Activated T-cell treated with anti-CD3 and anti-CD28 coated beads, Interleukin-2, amount 50 U/mL, for 1 hour (primary cell): ENCODE results near the gene ELMO3.

ENCODE experiments used
- DNase-seq: peaks from one replicate; pipeline ENCODE4 v3.0.0-alpha.2; 2020

Gene ELMO3

GRCh38 chr16:67244387-67245185 is 45.7 kb downstream of the ELMO3 start:
- peak; percentile 74 for DNase-seq

DNA sequence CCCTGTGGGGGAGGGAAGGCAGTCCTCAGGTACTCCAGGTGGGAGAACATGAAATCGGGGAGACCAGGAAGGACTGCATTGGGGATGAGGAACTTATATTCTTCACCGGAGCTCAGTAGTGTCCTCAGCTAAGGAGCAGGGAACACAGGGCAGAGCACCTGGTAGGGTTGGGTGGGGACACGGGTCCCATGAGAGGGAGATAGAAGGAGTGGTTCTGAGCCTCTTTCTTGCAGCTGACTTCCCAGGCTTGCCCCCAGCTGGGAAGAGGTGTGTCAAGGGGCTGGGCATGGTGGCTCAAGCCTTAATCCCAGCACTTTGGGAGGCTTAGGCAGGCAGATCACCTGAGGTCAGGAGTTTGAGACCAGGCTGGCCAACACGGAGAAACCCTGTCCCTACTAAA is 46.3 kb downstream of the ELMO3 start:
- no peak for DNase-seq

DNA sequence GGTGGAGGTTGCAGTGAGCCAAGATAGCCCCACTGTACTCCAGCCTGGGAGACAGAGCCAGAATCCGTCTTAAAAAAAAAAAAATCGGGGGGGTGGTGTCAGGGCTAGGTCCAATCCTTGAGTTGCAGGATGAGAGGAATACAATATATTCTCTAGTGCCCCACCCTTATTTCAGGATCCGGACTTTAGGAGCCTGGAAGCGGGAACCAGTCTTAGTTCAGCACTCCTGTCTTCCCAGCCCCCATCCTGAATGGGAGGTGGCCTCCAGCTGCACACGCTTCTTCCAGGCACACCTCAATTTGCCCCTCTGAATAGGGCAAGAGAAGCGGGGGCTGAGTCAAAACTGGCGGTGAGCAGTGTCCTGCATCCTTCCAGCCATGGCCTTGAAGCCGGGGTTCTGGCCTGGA is 46.7 kb downstream of the ELMO3 start:
- no peak for DNase-seq

DNA sequence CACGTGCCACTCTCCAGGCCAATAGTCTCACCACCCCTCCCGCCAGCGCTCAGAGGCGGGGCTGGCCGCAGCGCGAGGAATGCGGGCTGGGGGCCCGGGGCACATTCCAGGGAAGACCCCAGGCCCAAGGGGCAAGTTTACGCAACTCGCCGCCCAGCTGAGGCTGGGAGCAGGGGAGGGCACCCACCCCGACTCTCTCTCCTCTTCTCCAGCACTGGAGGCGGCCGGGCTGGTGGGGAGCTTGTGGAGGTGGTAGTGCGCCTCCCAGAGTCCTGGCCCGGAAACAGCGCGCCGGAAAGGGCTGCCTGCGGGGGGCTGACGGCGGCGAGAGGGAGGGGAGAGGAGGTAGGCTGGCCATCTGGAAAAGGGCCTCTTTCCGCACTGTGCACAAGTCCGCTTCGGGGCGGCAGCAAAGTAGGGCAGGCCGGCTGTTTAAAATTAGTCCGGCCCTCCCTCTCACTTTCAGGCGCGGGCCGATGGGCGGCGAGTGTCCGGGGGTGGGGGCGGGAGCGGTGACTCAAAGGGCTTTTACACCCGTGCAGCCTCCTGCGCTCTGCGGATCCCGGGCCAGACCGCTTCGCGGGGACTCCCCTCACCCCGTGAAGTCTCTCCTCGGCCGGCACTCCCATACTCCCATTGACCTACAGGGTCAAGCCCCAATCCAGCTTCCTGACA is 47.3 kb downstream of the ELMO3 start:
- no peak for DNase-seq

GRCh38 chr16:67246756-67247191 is 47.8 kb downstream of the ELMO3 start:
- DNase-seq, result peak; percentile 63

DNA sequence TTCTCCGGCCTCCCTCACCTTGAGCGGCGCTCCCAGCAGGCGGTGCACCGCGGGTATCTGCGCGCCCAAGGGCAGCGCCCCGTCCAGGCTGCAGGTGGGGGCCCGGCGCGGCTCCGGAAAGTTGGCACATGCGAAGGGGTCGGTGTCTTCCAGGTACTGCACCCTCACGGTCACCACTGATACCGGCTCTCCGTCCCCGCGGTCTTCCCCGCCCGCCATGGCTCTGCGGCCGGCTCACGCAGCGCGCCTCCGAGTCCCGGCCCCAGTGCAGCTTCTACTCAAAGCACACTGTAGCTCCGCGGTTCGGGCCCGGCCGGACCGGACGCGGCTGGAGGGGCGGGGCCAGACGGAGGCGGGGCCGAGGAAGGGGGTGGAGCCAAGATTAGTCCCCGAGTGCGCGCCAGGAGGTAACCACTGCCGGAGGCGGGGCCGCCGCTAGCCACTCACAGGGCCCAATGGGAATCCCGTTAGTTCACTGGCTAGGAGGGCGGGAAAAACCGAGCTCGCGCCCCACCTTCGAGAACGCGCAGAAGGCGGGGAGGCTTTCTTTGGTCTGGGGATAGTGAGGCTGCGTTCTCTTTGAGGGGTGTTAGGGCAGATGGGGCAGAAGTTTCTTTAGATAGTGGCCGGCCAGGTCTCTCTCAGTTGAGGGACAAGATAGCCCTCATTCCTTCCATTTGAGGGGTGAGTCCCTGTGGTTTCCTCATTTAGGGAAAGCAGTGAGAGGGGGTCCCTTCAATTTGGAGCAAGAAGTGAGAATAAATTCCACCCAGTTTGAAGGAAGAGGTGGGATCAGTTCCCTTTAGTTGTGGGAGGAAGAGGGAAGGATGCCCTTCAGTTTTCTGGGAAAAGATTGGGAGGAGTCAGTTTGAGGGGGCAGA is 48.5 kb downstream of the ELMO3 start, which contains the start of gene FHOD1:
TSS of gene FHOD1 (minus strand) at position 290 of the 881 bp plus-strand sequence. CDS start at position 219, 71 bp downstream.
- DNase-seq, result peak; percentile 96

- DNase-seq, result no peak
Observed at GRCh38 chr16:67248073-67248400, 49.1 kb downstream of the ELMO3 start.

DNA sequence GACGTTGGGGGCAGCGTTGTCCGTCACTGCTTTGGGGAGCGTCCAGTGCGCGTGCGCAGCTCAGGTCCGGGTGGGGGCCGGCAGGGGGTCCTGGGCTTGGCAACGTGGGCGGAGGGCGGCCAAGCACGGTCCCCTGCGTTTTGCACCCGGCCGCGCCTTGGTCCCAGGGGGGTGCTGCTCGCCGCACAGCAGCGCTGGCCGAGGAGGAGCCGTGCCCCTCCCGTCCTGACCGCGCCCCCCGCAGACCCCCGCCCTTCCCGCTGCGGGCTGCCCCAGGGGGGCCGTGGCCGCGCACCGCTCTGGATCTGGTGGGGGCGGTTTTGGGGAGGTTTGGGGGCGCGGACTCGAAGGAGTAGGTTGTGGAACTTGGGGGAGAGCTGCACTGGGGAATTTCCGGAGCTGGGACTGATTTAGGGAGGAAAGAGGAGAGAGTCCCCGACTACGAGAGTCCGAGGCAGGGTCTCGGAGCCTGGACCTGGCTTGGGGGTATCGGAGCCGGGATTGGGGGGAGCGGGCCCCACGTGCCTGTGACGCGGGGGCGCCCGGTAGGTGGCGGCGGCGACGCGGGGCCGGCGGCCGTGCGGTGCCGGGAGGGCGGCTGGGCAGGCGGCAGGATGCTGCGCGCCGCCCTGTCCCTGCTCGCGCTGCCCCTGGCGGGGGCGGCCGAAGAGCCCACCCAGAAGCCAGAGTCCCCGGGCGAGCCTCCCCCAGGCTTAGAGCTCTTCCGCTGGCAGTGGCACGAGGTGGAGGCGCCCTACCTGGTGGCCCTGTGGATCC is 49.7 kb downstream of the ELMO3 start, which contains the start of gene SLC9A5:
TSS of gene SLC9A5 (plus strand) at position 579 of the 777 bp plus-strand sequence. CDS start at position 615, 36 bp downstream.
- peak; percentile 45 for DNase-seq

DNA sequence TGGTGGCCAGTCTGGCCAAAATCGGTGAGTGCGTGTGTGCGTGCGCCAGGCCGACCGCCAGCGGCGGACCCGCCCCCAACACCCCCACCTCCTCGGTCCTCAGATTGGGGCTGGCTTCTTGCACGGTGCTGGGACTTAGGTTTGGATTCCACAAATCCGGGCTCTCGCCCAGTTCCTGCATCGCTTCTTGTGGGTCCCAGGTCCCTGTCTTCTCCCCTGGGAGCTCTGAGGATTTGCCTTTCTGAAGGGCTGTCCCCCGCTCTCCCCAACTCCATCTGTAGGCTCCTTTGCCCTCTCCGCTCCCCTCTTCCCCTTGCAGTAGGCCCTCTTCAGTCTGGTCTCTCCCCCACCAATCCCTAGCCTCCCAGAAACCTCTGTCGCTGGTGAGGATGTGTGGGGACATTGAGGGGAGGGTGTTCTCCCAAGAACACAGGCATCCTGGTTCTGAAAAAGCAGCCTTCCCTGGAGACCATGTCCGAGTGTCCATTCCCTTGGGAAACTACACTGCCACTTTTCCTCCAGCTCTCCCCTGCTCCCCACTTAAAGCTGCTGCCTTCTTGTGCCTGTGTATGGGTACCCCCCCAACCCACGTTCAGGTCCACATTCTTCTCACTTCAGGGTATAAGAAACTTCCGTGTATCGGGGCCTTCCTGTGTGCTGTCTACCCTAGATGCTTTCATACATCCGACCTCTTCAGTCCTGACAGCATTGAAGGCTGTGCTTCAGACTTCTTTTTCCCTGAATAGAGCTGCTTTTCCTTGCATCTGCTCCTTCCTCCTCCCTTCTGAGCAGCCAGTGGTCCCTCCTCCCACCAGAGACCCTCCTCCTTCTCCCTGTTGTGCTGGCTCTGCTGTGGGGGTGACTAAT is 50.5 kb downstream of the ELMO3 start:
- no peak for DNase-seq

GRCh38 chr16:67250045-67250327 is 51.1 kb downstream of the ELMO3 start:
- no peak for DNase-seq

DNA sequence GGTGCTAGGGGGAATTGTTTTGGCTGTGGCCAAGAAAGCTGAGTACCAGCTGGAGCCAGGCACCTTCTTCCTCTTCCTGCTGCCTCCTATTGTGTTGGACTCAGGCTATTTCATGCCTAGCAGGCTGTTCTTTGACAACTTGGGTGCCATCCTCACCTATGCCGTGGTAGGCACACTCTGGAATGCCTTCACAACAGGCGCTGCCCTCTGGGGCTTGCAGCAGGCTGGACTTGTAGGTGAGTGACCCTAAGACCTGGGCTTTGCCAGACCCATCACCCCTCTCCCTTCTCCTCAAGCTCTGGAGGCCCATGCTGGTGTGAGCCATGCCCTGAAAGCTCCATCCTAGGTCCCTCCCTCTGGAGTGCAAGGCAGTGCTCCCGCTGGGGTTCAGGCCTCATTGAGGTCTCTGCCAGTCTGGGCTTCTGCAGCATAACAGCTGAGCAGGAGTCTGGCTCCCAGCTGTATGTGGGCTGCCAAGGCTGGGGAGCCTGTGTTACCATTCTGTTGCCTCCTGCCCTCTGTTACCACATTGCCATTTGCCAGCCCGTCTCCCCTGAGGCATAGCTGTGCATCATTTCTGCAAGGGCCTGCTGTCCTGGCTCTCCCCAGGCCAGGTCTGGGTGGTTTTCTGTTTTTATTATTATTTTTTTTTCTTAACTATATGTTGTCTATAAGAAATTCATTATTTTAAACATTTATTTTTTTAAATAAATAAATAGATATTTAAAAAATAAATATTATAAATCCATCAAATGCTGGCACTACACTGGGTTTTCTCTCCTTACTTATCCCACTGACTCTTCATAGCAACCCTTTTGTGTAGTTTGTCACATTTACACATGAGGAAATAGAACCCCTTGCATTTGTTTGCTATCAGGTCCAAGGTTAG is 53.9 kb downstream of the ELMO3 start:
- DNase-seq, result no peak
